A673 (cell line): ENCODE results near the gene IL1RAP. TPM values are rescaled to one million over a fixed set of nuclear protein-coding genes. Genes with fewer than 3 reads are reported as not detected.
"Not testable (repeated sequence)": the region's sequence is repeated elsewhere in the genome, so short reads cannot be mapped to it uniquely, and the experiment has no call there.

Source experiments
- BruUV-seq: library from RNA; stranded (reverse); fragments of 400-500 nt; replicated peaks from 2 replicates; lab custom pipeline; 2021; lab: Mats Ljungman, UMichigan
- CTCF ChIA-PET: fragments of 300-600 bp; sonication (Branson Sonifier 250); formaldehyde crosslinking; loops from one replicate; lab custom pipeline; 2022; ENCODE audit warnings: antibody characterized with exemption; lab: Charles Lee
- POLR2A ChIA-PET: fragments of 300-600 bp; sonication (Branson Sonifier 250); formaldehyde crosslinking; loops from one replicate; lab custom pipeline; 2022; ENCODE audit warnings: antibody characterized with exemption; ENCODE audit not compliant: low non-redundant PET; lab: Charles Lee
- DNase-seq: peaks from one replicate; pipeline ENCODE4 v3.0.0-alpha.2; 2015; ENCODE audit warnings: low spot score
- H3K27ac ChIP-seq: fragments of 200-600 bp; sonication (generic); 2 replicates; pipeline ENCODE4 v1.5.1; 2016; ENCODE audit warnings: mixed run types, low read depth, mild to moderate bottlenecking, mixed read lengths, antibody characterized with exemption, low read length; ENCODE audit not compliant: poor library complexity, severe bottlenecking
- H3K27me3 ChIP-seq: fragments of 200-600 bp; sonication (generic); replicated peaks from 2 replicates; pipeline ENCODE4 v1.6.1; 2017; ENCODE audit warnings: mixed run types, low read depth, mild to moderate bottlenecking, mixed read lengths, antibody characterized with exemption, low read length; ENCODE audit not compliant: insufficient read depth, poor library complexity
- H3K36me3 ChIP-seq: fragments of 200-600 bp; sonication (generic); 2 replicates; pipeline ENCODE4 v1.6.1; 2016; ENCODE audit warnings: mixed run types, mild to moderate bottlenecking, mixed read lengths, antibody characterized with exemption, low read length; ENCODE audit not compliant: insufficient read depth, poor library complexity, severe bottlenecking
- H3K4me1 ChIP-seq: fragments of 200-600 bp; sonication (generic); 2 replicates; pipeline ENCODE4 v1.6.1; 2017; ENCODE audit warnings: mixed run types, mild to moderate bottlenecking, mixed read lengths, antibody characterized with exemption, low read length; ENCODE audit not compliant: insufficient read depth, poor library complexity, severe bottlenecking
- H3K4me3 ChIP-seq: fragments of 200-600 bp; sonication (generic); 2 replicates; pipeline ENCODE4 v1.5.1; 2016; ENCODE audit warnings: low read depth, mixed run types, mild to moderate bottlenecking, mixed read lengths, low read length; ENCODE audit not compliant: poor library complexity, severe bottlenecking
- H3K9me3 ChIP-seq: fragments of 200-600 bp; sonication (generic); 2 replicates; pipeline ENCODE4 v1.6.1; 2016; ENCODE audit warnings: mixed run types, low read depth, mild to moderate bottlenecking, mixed read lengths, antibody characterized with exemption, low read length; ENCODE audit not compliant: poor library complexity, severe bottlenecking
- CTCF ChIP-seq: fragments of 300-800, 200-600 bp; sonication (generic); conservative IDR thresholded peaks from 2 replicates; pipeline ENCODE4 v1.5.1; 2017; ENCODE audit warnings: low read depth, mild to moderate bottlenecking, antibody characterized with exemption, low read length, moderate library complexity, mixed read lengths
- EZH2 ChIP-seq: fragments of 200-600 bp; sonication (generic); IDR thresholded peaks from 2 replicates; pipeline ENCODE4 v1.6.1; 2017; ENCODE audit warnings: borderline replicate concordance, low read depth, mild to moderate bottlenecking, mixed read lengths, antibody characterized with exemption, low read length; ENCODE audit not compliant: poor library complexity, severe bottlenecking
- intact Hi-C: fragments of 100-400 bp; cut with micrococcal nuclease; formaldehyde crosslinking; loops from one replicate; pipeline ENCODE4 v1.10.0; 2022; ENCODE audit not compliant: unreplicated experiment
- total RNA-seq: library from RNA; stranded (reverse); gene quantifications from 2 replicates; pipeline ENCODE4 v1.2.3, GENCODE V29; 2021

IL1RAP gene
- total RNA-seq, 1 experiment from 2014 or later: 207 TPM

DNA sequence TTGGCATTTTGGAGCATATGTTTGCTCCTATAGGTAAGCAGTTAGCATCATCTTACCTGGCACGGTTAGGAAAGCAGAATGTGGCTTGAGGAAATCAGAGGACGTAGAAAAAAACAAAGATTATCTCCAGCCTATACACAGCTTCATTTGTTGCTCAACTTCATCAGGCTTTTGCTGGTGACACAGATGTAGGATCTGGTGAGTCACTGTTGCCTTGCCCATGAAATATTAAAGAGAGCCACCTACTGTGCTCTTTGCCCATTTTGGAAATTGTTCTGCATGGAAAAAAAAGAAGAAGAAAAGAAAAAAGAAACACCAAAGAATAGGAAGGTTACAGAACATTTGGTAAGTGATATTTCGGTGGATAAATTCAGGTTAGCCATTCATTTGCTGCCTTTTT, 3.8 kb downstream of the IL1RAP start:
- BruUV-seq: no TSS peak
- no peak for TF ChIP-seq EZH2
- TF ChIP-seq CTCF: 0 out of 2 replicates have a peak, but pooled peaks have one; percentile 1
- Histone ChIP-seq H3K4me1 (peaks cover 68% of the 10 kb centered on the region), H3K27ac (peak overlapping the region; percentile 84), H3K4me3 (peak overlapping the region; percentile 87), H3K9me3 (no peaks in the 10 kb centered on the region), H3K36me3 (peaks cover 49% of the 10 kb centered on the region), H3K27me3 (no peaks in the 10 kb centered on the region)
- POLR2A ChIA-PET: interaction anchor here (0.7 kb wide), 1 partner anchor 1022 kb away, joined by 17 read pairs; no protein-coding TSS in a partner anchor
- intact Hi-C loops: loop anchor here (5.0 to 10.0 kb wide), 2 partner anchors 80 to 553 kb away; no protein-coding TSS in a partner anchor
- CTCF ChIA-PET: no interaction called here
- DNase-seq: peak; percentile 84

DNA sequence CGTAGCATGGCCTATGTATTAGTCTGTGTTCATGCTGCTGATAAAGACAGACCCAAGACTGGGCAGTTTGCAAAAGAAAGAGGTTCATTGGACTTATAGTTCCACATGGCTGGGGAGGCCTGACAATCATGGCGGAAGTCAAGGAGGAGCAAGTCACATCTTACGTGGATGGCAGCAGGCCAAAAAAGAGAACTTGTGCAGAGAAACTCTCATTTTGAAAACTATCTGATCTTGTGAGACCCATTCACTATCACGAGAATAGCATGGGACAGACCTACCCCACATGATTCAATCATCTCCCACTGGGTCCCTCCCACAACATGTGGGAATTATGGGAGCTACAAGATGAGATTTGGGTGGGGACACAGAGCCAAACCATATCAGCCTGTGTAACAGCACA, 4.6 kb downstream of the IL1RAP start:
- Histone ChIP-seq H3K4me1 (peaks cover 67% of the 10 kb centered on the region), H3K4me3 (peak overlapping the region; percentile 87), H3K27ac (peak overlapping the region; percentile 85), H3K36me3 (peaks cover 49% of the 10 kb centered on the region)
- BruUV-seq, H3K27me3 ChIP-seq, POLR2A ChIA-PET, DNase-seq, H3K9me3 ChIP-seq, CTCF ChIA-PET: not testable (repeated sequence)
- intact Hi-C loops: loop anchor here (5.0 to 10.0 kb wide), 2 partner anchors 79 to 554 kb away; no protein-coding TSS in a partner anchor

- DNase-seq: no peak
- H3K9me3 ChIP-seq: no peaks in the 10 kb centered on the region
- H3K27ac ChIP-seq: peak overlapping the region; percentile 85
- no peaks in the 10 kb centered on the region for H3K27me3 ChIP-seq
- TF ChIP-seq EZH2 (no peak), CTCF (no peak)
- H3K4me1 ChIP-seq: peaks cover 75% of the 10 kb centered on the region
- CTCF ChIA-PET: no interaction called here
- peak overlapping the region; percentile 6 for H3K4me3 ChIP-seq
- POLR2A ChIA-PET: no interaction called here
- no TSS peak for BruUV-seq
- intact Hi-C loops: loop anchor here (5.0 to 10.0 kb wide), 2 partner anchors 77 to 555 kb away; no protein-coding TSS in a partner anchor
- peaks cover 53% of the 10 kb centered on the region for H3K36me3 ChIP-seq
Measured at GRCh38 chr3:190519886-190520285, 6.0 kb downstream of the IL1RAP start.

- H3K27ac ChIP-seq: peak overlapping the region; percentile 85
- CTCF ChIA-PET: interaction anchor here (1.2 kb wide), 1 partner anchor 175 kb away, joined by 5 read pairs; no protein-coding TSS in a partner anchor
- intact Hi-C loops: loop anchor here (1.0 kb wide), 1 partner anchor 175 kb away; no protein-coding TSS in a partner anchor
Measured at GRCh38 chr3:190521998-190522397, 8.1 kb downstream of the IL1RAP start.

More at GRCh38 chr3:190521998-190522397, 8.1 kb downstream of the IL1RAP start:
- POLR2A ChIA-PET: interaction anchor here (0.8 to 0.9 kb wide), 3 partner anchors 11 to 32 kb away, joined by 3 to 8 read pairs (median 4); no protein-coding TSS in a partner anchor
- peaks cover 38% of the 10 kb centered on the region for H3K36me3 ChIP-seq
- peak overlapping the region; percentile 5 for H3K4me3 ChIP-seq
- no peak for TF ChIP-seq EZH2
- TF ChIP-seq CTCF: no peak
- peak; percentile 84 for DNase-seq
- no peaks in the 10 kb centered on the region for H3K27me3 ChIP-seq
- no peaks in the 10 kb centered on the region for H3K9me3 ChIP-seq
- peaks cover 90% of the 10 kb centered on the region for H3K4me1 ChIP-seq
- no TSS peak for BruUV-seq
